Activated CD8-positive, alpha-beta T cell treated with anti-CD3 and anti-CD28 coated beads for 36 hours (primary cell): ENCODE measurements around the gene DHRS13. TPM values are rescaled to one million over a fixed set of nuclear protein-coding genes. Genes with fewer than 3 reads are reported as not detected.

ENCODE experiments used
- ATAC-seq: fragments of 200-7000 bp; cut with Tn5 transposase; one replicate; pipeline ENCODE4 v1.10.0; 2021; ENCODE audit warnings: mild to moderate bottlenecking, moderate library complexity
- CTCF ChIA-PET: fragments of 350-600 bp; sonication (Branson Sonifier 250); formaldehyde crosslinking; loops from one replicate; lab custom pipeline; 2021; ENCODE audit warnings: antibody characterized with exemption; lab: Charles Lee
- POLR2A ChIA-PET: fragments of 350-600 bp; sonication (Branson Sonifier 250); formaldehyde crosslinking; loops from one replicate; lab custom pipeline; 2021; ENCODE audit warnings: antibody characterized with exemption; lab: Charles Lee
- DNase-seq: peaks from one replicate; pipeline ENCODE4 v3.0.0-alpha.2; 2020
- H3K27ac Mint-ChIP-seq: one replicate; pipeline ENCODE4 v1.8.0; 2021; ENCODE audit warnings: mild to moderate bottlenecking, mixed read lengths
- H3K27me3 Mint-ChIP-seq: one replicate; pipeline ENCODE4 v1.8.0; 2021; ENCODE audit warnings: mixed read lengths
- H3K36me3 Mint-ChIP-seq: one replicate; pipeline ENCODE4 v1.8.0; 2021; ENCODE audit warnings: low read depth, mixed read lengths
- H3K4me1 Mint-ChIP-seq: one replicate; pipeline ENCODE4 v1.8.0; 2021; ENCODE audit warnings: low read depth, mixed read lengths
- H3K4me3 Mint-ChIP-seq: one replicate; pipeline ENCODE4 v1.8.0; 2021; ENCODE audit warnings: mild to moderate bottlenecking, moderate library complexity, mixed read lengths
- H3K9me3 Mint-ChIP-seq: one replicate; pipeline ENCODE4 v1.8.0; 2021; ENCODE audit warnings: mixed read lengths
- CTCF ChIP-seq: fragments of 200-600 bp; IDR thresholded peaks from one replicate; pipeline ENCODE4 v1.8.0; 2022; ENCODE audit warnings: antibody characterized with exemption, mild to moderate bottlenecking
- intact Hi-C: fragments of 100-400 bp; cut with micrococcal nuclease; formaldehyde crosslinking; loops from one replicate; pipeline ENCODE4 v1.10.0; 2022
- total RNA-seq, 2 experiments: library from RNA; stranded (reverse); gene quantifications; one replicate each; pipeline ENCODE4 v1.2.3, GENCODE V29; 2021

Gene DHRS13
- total RNA-seq, 2 experiments from 2014 or later = 37.3 to 38.2 TPM

DNA sequence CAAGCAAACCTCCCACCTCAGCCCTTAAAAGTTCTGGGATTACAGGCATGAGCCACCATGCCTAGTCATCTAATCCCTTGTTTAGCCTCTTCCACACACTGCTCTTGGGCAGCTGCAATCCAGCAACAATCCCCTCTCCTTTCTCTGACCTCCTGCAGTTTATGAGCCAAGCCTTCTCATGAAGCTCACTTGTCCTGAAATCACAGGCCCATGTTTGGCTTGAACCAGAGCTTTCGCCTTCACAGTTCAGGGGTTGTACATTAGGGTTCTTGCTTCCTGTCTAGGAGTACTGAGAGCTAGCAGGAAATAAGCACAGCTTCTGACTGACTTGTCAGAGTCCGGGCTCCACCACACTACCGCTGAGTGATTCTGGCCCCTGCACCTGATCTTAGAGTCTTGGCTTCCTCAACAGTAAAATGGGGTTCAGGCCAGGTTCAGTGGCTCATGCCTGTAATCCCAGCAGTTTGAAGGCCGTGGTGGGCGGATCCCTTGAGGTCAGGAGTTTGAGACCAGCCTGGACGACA lies 31.8 kb downstream of the DHRS13 start:
- Mint-ChIP-seq H3K4me1 (peaks cover 24% of the 10 kb centered on the region), H3K36me3 (no peaks in the 10 kb centered on the region), H3K9me3 (no peaks in the 10 kb centered on the region), H3K27me3 (no peaks in the 10 kb centered on the region), H3K27ac (peak overlapping the region; percentile 98), H3K4me3 (no peak overlapping the region)
- ChIA-PET POLR2A (interaction anchor here (0.8 to 2.5 kb wide), 7 partner anchors 10 to 144 kb away, joined by 3 to 18 read pairs (median 4); partner anchors contain the start of gene FLOT2), CTCF (interaction anchor here (0.8 to 3.8 kb wide), 14 partner anchors 9 to 144 kb away, joined by 3 to 24 read pairs (median 4); partner anchors contain the start of genes DHRS13 and TLCD1)
- TF ChIP-seq CTCF = no peak
- DNase-seq = peak; percentile 75
- intact Hi-C loops = loop anchor here (10.0 kb wide), 1 partner anchor 56 kb away; no protein-coding TSS in a partner anchor
- peak; percentile 96 for ATAC-seq

DNA sequence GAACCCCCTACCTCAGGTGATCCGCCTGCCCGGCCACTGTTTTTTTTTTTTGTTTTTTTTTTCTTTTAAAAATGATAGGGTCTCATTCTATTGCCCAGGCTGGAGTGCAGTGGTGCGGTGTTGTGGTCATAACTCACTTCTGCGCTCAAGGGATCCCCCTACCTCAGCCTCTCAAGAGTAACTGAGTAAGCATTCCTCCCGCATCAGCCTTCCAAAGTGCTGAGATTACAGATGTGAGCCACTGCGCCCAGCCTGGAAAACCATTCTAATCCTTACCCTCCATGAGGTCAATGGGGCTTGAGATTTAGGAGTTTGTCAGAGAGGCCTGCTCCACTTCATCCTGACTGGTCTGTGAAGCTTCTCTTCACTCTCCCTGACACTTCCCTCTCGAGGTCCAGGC lies 35.6 kb downstream of the DHRS13 start:
- DNase-seq (no peak), ATAC-seq (no peak)
- peaks cover 12% of the 10 kb centered on the region for H3K4me1 Mint-ChIP-seq
- H3K36me3 Mint-ChIP-seq = no peaks in the 10 kb centered on the region
- H3K9me3 Mint-ChIP-seq = no peaks in the 10 kb centered on the region
- H3K27me3 Mint-ChIP-seq = no peaks in the 10 kb centered on the region
- no peak overlapping the region for H3K4me3 Mint-ChIP-seq
- TF ChIP-seq CTCF = no peak
- ChIA-PET POLR2A (no interaction called here), CTCF (interaction anchor here (1.6 kb wide), 1 partner anchor 18 kb away, joined by 5 read pairs; no protein-coding TSS in a partner anchor)
- intact Hi-C loops = no loop called here
- H3K27ac Mint-ChIP-seq = no peak overlapping the region

DNA sequence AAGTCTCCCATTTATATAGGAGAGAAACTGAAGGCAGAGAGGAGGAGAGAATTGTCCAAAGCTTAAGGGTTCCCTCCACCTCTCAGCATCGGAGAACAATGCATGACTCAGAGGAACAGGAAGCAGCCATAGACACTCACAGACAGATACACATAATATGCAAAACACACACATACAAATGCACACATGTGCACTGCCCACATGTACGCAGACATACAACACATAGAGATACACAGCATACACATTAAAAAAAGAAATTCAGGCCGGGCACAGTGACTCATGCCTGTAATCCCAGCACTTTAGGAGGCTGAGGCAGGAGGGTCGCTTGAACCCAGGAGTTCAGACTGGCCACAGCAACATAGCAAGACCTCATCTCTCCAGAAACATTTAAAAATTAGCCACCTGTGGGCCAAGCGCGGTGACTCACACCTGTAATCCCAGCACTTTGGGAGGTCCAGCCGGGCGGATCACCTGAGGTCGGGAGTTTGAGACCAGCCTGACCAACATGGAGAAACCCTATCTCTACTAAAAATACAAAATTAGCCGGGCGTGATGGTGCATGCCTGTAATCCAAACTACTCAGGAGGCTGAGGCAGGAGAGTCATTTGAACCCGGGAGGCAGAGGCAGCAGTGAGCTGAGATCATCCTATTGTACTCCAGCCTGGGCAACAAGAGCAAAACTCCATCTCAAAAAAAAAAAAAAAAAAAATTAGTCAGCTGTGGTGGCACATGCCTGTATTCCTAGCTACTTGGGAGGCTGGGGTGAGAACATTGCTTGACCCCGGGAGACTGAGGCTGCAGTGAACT lies 36.7 kb downstream of the DHRS13 start:
- DNase-seq (no peak), ATAC-seq (no peak)
- H3K4me3 Mint-ChIP-seq = no peak overlapping the region
- H3K9me3 Mint-ChIP-seq = no peaks in the 10 kb centered on the region
- H3K27ac Mint-ChIP-seq = no peak overlapping the region
- no peaks in the 10 kb centered on the region for H3K27me3 Mint-ChIP-seq
- peaks cover 2% of the 10 kb centered on the region for H3K36me3 Mint-ChIP-seq
- no peak for TF ChIP-seq CTCF
- ChIA-PET CTCF (interaction anchor here (0.8 to 1.6 kb wide), 3 partner anchors 10 to 18 kb away, joined by 3 to 5 read pairs (median 3); no protein-coding TSS in a partner anchor), POLR2A (interaction anchor here (0.6 kb wide), 1 partner anchor 68 kb away, joined by 5 read pairs; no protein-coding TSS in a partner anchor)
- peaks cover 4% of the 10 kb centered on the region for H3K4me1 Mint-ChIP-seq
- intact Hi-C loops = no loop called here

DNA sequence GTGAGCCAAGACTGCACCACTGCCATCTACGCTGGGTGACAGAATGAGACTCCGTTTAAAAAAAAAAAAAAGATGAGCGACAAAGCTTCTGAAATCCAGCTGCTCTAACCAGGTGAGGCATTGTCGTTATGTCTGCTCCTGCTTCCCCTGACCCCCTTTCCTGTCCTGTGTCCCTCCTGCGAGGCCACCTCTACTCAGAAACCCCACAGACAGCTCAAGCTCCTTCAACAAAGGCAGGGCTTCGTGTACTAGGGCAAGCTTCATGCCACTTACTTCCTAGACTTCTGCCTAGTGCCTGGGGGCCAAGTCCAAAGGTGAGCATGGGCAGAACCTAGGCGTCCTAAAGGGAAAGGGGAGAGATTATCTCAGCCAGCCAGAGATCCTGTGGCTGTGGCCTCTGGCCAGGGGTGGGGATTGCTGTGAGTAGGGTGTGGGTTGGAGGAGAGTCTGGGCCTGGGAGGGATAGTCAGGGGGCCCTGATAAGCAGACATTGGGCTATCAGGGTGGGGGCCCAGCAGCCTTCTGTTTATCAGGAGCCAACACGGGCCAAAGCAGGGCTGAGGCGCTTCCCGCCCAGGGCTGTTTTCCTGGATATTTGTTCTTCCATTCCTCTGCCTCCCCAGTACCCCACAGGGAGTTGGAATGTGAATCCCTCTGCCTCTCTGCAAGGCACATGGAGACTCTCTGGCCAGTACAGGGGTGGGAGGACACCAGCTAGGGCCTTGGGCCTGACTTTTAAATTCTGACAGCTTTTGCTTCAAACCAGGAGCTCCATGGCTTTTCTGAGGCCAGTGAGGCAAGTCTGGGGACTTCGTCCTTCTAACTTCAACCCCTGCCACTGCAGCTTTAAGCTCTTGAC lies 37.7 kb downstream of the DHRS13 start:
- no peak for ATAC-seq
- ChIA-PET CTCF (interaction anchor here (1.4 to 1.5 kb wide), 3 partner anchors 9 to 101 kb away, joined by 3 to 7 read pairs (median 4); no protein-coding TSS in a partner anchor), POLR2A (interaction anchor here (0.6 to 1.0 kb wide), 2 partner anchors 13 to 67 kb away, joined by 3 to 5 read pairs; no protein-coding TSS in a partner anchor)
- Mint-ChIP-seq H3K4me1 (no peaks in the 10 kb centered on the region), H3K27me3 (no peaks in the 10 kb centered on the region), H3K27ac (no peak overlapping the region), H3K4me3 (no peak overlapping the region), H3K36me3 (peaks cover 5% of the 10 kb centered on the region), H3K9me3 (no peaks in the 10 kb centered on the region)
- DNase-seq = no peak
- intact Hi-C loops = no loop called here
- no peak for TF ChIP-seq CTCF
